K562 (cell line): ENCODE results near the gene INCENP. TPM values are rescaled to one million over a fixed set of nuclear protein-coding genes. Genes with fewer than 3 reads are reported as not detected.

Experiments used
- ATAC-seq: fragments of 200-7000 bp; cut with Tn5 transposase; 3 replicates; pipeline ENCODE4 v1.9.1; 2020; ENCODE audit warnings: moderate library complexity
- BruUV-seq: library from RNA; stranded (reverse); fragments of 400-500 nt; replicated peaks from 2 replicates; lab custom pipeline; 2021; lab: Mats Ljungman, UMichigan
- CTCF ChIA-PET: fragments of 300-600 bp; formaldehyde crosslinking; extraction: SDS; loops from one replicate; lab custom pipeline; 2021; ENCODE audit warnings: low intra/inter-chr PET ratio; lab: Yijun Ruan, JAX
- POLR2A ChIA-PET: fragments of 300-600, 350-650 bp; sonication (Branson Sonifier 250); formaldehyde crosslinking; extraction: SDS; loops from one replicate; lab custom pipeline; 2021; ENCODE audit warnings: antibody characterized with exemption, inconsistent platforms; lab: Yijun Ruan, JAX
- DNase-seq, 4 experiments: peaks; one replicate each; pipeline versions ENCODE4 v3.0.0 to v3.0.0-alpha.2; 2011 to 2018; ENCODE audit warnings: low spot score in 3 of 4, mixed read lengths in 3 of 4; ENCODE audit errors: extremely low read depth in 1 of 4
- FAIRE-seq: peaks from 2 replicates; lab custom pipeline; 2011; peaks lifted over from hg19 to GRCh38; lab: Jason Lieb, UNC
- H2AFZ ChIP-seq: 2 replicates; pipeline ENCODE4 v1.6.0; 2011; ENCODE audit warnings: low read depth, low read length, control low read depth, inconsistent platforms
- H3K27ac ChIP-seq: fragments of 200-600 bp; 3 replicates; pipeline ENCODE4 v1.8.0; 2011; ENCODE audit warnings: low read depth, mild to moderate bottlenecking, control low read depth, inconsistent platforms, low read length, moderate library complexity, mixed read lengths; ENCODE audit errors: extremely low read depth
- H3K27me3 ChIP-seq, 2 experiments: fragments of 300-600 bp in 1 of 2; 2 replicates in 1 of 2; 3 replicates in 1 of 2; pipeline versions ENCODE4 v1.6.0 to v1.8.0; 2011; ENCODE audit warnings: inconsistent platforms in 2 of 2, low read length in 2 of 2, mild to moderate bottlenecking in 1 of 2, mixed read lengths in 1 of 2, moderate library complexity in 1 of 2; ENCODE audit not compliant: control insufficient read depth in 2 of 2, insufficient read depth in 2 of 2
- H3K36me3 ChIP-seq: fragments of 300-600 bp; 3 replicates; pipeline ENCODE4 v1.8.0; 2011; ENCODE audit warnings: mild to moderate bottlenecking, low read length, inconsistent platforms; ENCODE audit not compliant: control insufficient read depth, insufficient read depth
- H3K4me1 ChIP-seq, 2 experiments: fragments of 200-600 bp in 1 of 2; replicated peaks in 1 of 2; 2 replicates in 1 of 2; 3 replicates in 1 of 2; pipeline versions ENCODE4 v1.5.1 to v1.8.0; 2011; ENCODE audit warnings: inconsistent platforms in 2 of 2, low read length in 2 of 2, mild to moderate bottlenecking in 1 of 2, mixed read lengths in 1 of 2, moderate library complexity in 1 of 2; ENCODE audit not compliant: control insufficient read depth in 2 of 2, insufficient read depth in 2 of 2
- H3K4me2 ChIP-seq: 2 replicates; pipeline ENCODE4 v1.6.1; 2011; ENCODE audit warnings: low read length, control low read depth, inconsistent platforms, mixed read lengths; ENCODE audit not compliant: insufficient read depth
- H3K4me3 ChIP-seq: fragments of 200-600 bp; sonication (generic), shearing (Covaris generic); 2 replicates; pipeline ENCODE4 v1.5.1; 2016; ENCODE audit warnings: control low read depth, inconsistent platforms
- H3K79me2 ChIP-seq: fragments of 200-600 bp; 3 replicates; pipeline ENCODE4 v1.8.0; 2011; ENCODE audit warnings: low read length, inconsistent platforms; ENCODE audit not compliant: control insufficient read depth, insufficient read depth
- H3K9ac ChIP-seq, 2 experiments: 2 replicates each; pipeline versions ENCODE4 v1.6.0 to v1.6.1; 2011; ENCODE audit warnings: low read depth in 2 of 2, low read length in 2 of 2, control low read depth in 1 of 2, inconsistent platforms in 1 of 2, mild to moderate bottlenecking in 1 of 2, mixed read lengths in 1 of 2; ENCODE audit not compliant: insufficient read depth in 1 of 2
- H3K9me1 ChIP-seq: one replicate; pipeline ENCODE4 v1.6.0; 2011; ENCODE audit warnings: inconsistent platforms, mild to moderate bottlenecking, low read length, moderate library complexity; ENCODE audit not compliant: control insufficient read depth, insufficient read depth
- H3K9me3 ChIP-seq: replicated peaks from 2 replicates; pipeline ENCODE4 v1.5.1; 2011; ENCODE audit warnings: low read depth, low read length, inconsistent platforms; ENCODE audit not compliant: control insufficient read depth, insufficient read depth
- H4K20me1 ChIP-seq: replicated peaks from 2 replicates; pipeline ENCODE4 v1.6.1; 2011; ENCODE audit warnings: low read length, inconsistent platforms, mixed read lengths; ENCODE audit not compliant: control insufficient read depth, insufficient read depth
- POLR2A ChIP-seq: fragments of 450-650 bp; conservative IDR thresholded peaks from 2 replicates; pipeline ENCODE4 v1.6.1; 2016
- RFX5 ChIP-seq: IDR thresholded peaks from 2 replicates; pipeline ENCODE4 v1.6.1; 2011; ENCODE audit warnings: low read depth, mild to moderate bottlenecking, improper control_type of control experiment, low read length
- ZBTB40 ChIP-seq, 2 experiments: fragments of 450-650 bp in 1 of 2; sonication (generic) in 1 of 2; formaldehyde crosslinking in 1 of 2; IDR thresholded peaks; 2 replicates each; pipeline versions ENCODE4 v1.7.1 to v1.9.0; 2016 to 2022; ENCODE audit warnings: inconsistent platforms in 1 of 2, mild to moderate bottlenecking in 1 of 2, missing genetic modification reagents in 1 of 2
- WGBS: fragments of 100-300 bp; shearing (Covaris generic); methylation state at CpG from one replicate; pipeline ENCODE4 v1.1.6; 2016; ENCODE audit warnings: low coverage, mixed read lengths; ENCODE audit not compliant: insufficient coverage; ENCODE audit errors: missing lambda C conversion rate; 5-methylcytosine and 5-hydroxymethylcytosine counted together
- in situ Hi-C: fragments of 300-500 bp; cut with MboI; formaldehyde crosslinking; loops from 4 replicates; pipeline ENCODE4 v1.15.0; 2018; ENCODE audit warnings: inconsistent platforms, mixed read lengths
- intact Hi-C: fragments of 100-400 bp; cut with micrococcal nuclease; formaldehyde crosslinking; loops from 2 replicates; pipeline ENCODE4 v1.14.2; 2022
- polyA plus RNA-seq, 8 experiments: library from polyadenylated mRNA; depleted of rRNA in 4 of 8; stranded (reverse) in 5 of 8; unstranded in 3 of 8; fragments of >200 nt; fragmentation: Nextera tagmentation in 2 of 8; fragmentation: Illumina TruSeq in 1 of 8; extraction: Ambion mirVana in 2 of 8; extraction: Trizol in 1 of 8; gene quantifications; 2 replicates each; pipeline versions ENCODE4 v1.2.1 to v1.2.3, GENCODE V29; 2011 to 2014; ENCODE audit warnings: inconsistent platforms in 1 of 8, missing spikeins in 1 of 8
- total RNA-seq, 7 experiments: library from RNA; depleted of rRNA in 6 of 7; stranded (reverse); fragments of >200 nt in 6 of 7; fragmentation: Illumina TruSeq in 2 of 7; extraction: Trizol in 2 of 7; gene quantifications; 2 replicates each; pipeline versions ENCODE4 v1.2.1 to v1.2.3, GENCODE V29; 2011 to 2021; ENCODE audit warnings: low replicate concordance in 1 of 7

The INCENP gene
- total and polyA plus RNA-seq, 9 of the 15 experiments (the other 6 are each of a cell fraction or from before 2014, with no cell fraction given) = 1.1 to 97.9 (median 28.2) TPM

GRCh38 chr11:62152245-62153086 is 28.7 kb downstream of the INCENP start:
- ATAC-seq = no peak
- H3K4me2 ChIP-seq = no peak overlapping the region
- TF ChIP-seq POLR2A = 0 out of 2 replicates have a peak, but pooled peaks have one; percentile 31
- peak; percentile 66 for TF ChIP-seq ZBTB40 (IDR thresholded peaks at IDR 0.05)
- TF ChIP-seq ZBTB40 (CRISPR knock-in tag; IDR thresholded peaks at IDR 0.05) = no peak
- no peak for TF ChIP-seq RFX5
- ChIA-PET POLR2A (interaction anchor here (1.6 to 2.6 kb wide), 2 partner anchors 8 to 14 kb away, joined by 5 to 8 read pairs; no protein-coding TSS in a partner anchor), CTCF (no interaction called here)
- H3K9ac ChIP-seq = no peak overlapping the region
- no peaks in the 10 kb centered on the region for H3K4me1 ChIP-seq
- H3K36me3 ChIP-seq = peaks cover 57% of the 10 kb centered on the region; the same call in 2 of the 3 replicates
- TSS peak; percentile 36 for BruUV-seq
- no peak for DNase-seq
- H3K4me3 ChIP-seq = no peak overlapping the region
- no peak overlapping the region for H2AFZ ChIP-seq
- 82% methylated on average over 14 of the region's 14 CpGs for WGBS
- H3K27ac ChIP-seq = no peak overlapping the region
- intact Hi-C loops = no loop called here
- no peak for FAIRE-seq
- H3K9me1 ChIP-seq = no peaks in the 10 kb centered on the region
- in situ Hi-C loops = no loop called here
- H3K9me3 ChIP-seq = no peaks in the 10 kb centered on the region
- H4K20me1 ChIP-seq = no peaks in the 10 kb centered on the region; the same call in 1 of the 2 replicates
- H3K27me3 ChIP-seq = no peaks in the 10 kb centered on the region
- H3K79me2 ChIP-seq = no peaks in the 10 kb centered on the region
